Aortic smooth muscle cell (primary cell): ENCODE results near the gene SLC27A2. TPM values are rescaled to one million over a fixed set of nuclear protein-coding genes. Genes with fewer than 3 reads are reported as not detected.

ENCODE experiments used
- total RNA-seq: library from RNA; depleted of rRNA; stranded (reverse); fragments of >200 nt; gene quantifications from 2 replicates; pipeline ENCODE4 v1.2.3, GENCODE V29; 2014

Gene SLC27A2
- not detected in 2 replicates for total RNA-seq

DNA sequence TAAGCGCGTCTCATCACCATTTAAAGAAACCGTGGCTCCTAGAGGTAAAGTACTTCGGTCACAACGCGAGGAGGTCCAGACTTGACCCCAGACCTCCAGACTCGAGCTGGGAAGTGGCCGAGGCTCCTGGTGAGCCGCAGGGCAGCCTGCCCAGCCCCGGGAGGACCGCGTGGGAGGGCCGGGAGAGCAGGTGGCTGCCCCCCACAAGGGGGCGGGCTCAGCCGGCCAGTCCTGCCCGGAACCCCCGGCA lies at the start of gene SLC27A2:
Gene SLC27A2 (plus strand): TSS at position 228 of the 250 bp plus-strand sequence. CDS start 232 bp downstream, outside the sequence.

DNA sequence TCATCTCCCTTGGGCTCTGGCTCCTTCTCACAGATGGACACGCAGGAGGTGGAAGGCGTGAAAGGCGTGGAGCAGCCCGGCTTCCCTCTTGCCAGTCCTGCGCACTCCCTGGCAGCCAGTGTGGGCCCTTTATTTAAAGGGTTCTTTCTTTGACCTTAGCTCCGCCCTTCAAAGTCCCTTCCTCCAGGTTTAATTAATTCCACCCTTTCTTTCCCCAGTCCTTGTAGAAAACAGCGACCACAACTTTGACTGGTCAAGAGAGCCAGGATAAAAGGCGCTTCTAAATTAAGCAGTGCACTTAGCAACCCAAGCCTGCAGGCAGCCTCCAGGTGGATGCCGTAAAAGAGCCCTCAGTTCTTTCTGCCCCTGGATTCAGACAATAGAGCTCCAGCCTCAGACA lies 83.6 kb downstream of the SLC27A2 start, which contains the start of gene HDC:
Gene HDC (minus strand): TSS at position 107 of the 400 bp plus-strand sequence. CDS start 103 bp downstream, at position 4.

Other genes with a start within 250 kb of the SLC27A2 start
- gene ATP8B4, start 63.0 kb upstream of the SLC27A2 start, total RNA-seq = 0.75 and 1.5 TPM in 2 replicates
- not detected in 2 replicates for gene HDC, start 83.5 kb downstream of the SLC27A2 start, total RNA-seq
- 34.2 and 34.6 TPM in 2 replicates for gene GABPB1, start 173.0 kb downstream of the SLC27A2 start, total RNA-seq
- gene USP8, start 242.2 kb downstream of the SLC27A2 start, total RNA-seq = 36.3 and 52.0 TPM in 2 replicates